H9 (cell line): Measurements from ENCODE around the gene PRKACB. TPM values are rescaled to one million over a fixed set of nuclear protein-coding genes. Genes with fewer than 3 reads are reported as not detected.

Experiments used
- DNase-seq: peaks from one replicate; pipeline ENCODE4 v3.0.0-alpha.2; 2017
- H2AFZ ChIP-seq: one replicate; pipeline ENCODE4 v1.6.1; 2013; ENCODE audit warnings: mild to moderate bottlenecking, low read length, control low read depth, moderate library complexity
- H2AK5ac ChIP-seq: 2 replicates; pipeline ENCODE4 v1.6.1; 2013; ENCODE audit warnings: low read length, control low read depth, mixed read lengths; ENCODE audit not compliant: insufficient read length
- H2BK120ac ChIP-seq: one replicate; pipeline ENCODE4 v1.6.1; 2013; ENCODE audit warnings: low read depth, mild to moderate bottlenecking, low read length, control low read depth, inconsistent platforms; ENCODE audit not compliant: poor library complexity, severe bottlenecking
- H2BK12ac ChIP-seq: 2 replicates; pipeline ENCODE4 v1.6.1; 2013; ENCODE audit warnings: low read length, control low read depth, mixed read lengths, low read depth; ENCODE audit not compliant: insufficient read length
- H2BK15ac ChIP-seq: 2 replicates; pipeline ENCODE4 v1.6.1; 2013; ENCODE audit warnings: low read depth, low read length, control low read depth
- H2BK20ac ChIP-seq: one replicate; pipeline ENCODE4 v1.6.1; 2013; ENCODE audit warnings: low read depth, mild to moderate bottlenecking, low read length, control low read depth, inconsistent platforms; ENCODE audit not compliant: poor library complexity, severe bottlenecking
- H2BK5ac ChIP-seq: 2 replicates; pipeline ENCODE4 v1.6.1; 2013; ENCODE audit warnings: low read length, control low read depth, mixed read lengths; ENCODE audit not compliant: insufficient read length
- H3K14ac ChIP-seq: 2 replicates; pipeline ENCODE4 v1.6.1; 2013; ENCODE audit warnings: low read length, control low read depth; ENCODE audit not compliant: insufficient read depth
- H3K18ac ChIP-seq: 2 replicates; pipeline ENCODE4 v1.6.1; 2013; ENCODE audit warnings: low read depth, mild to moderate bottlenecking, mixed read lengths, low read length, control low read depth; ENCODE audit not compliant: insufficient read length
- H3K23ac ChIP-seq: 2 replicates; pipeline ENCODE4 v1.6.1; 2013; ENCODE audit warnings: low read length, control low read depth, mixed read lengths, low read depth; ENCODE audit not compliant: insufficient read length
- H3K23me2 ChIP-seq: 2 replicates; pipeline ENCODE4 v1.6.1; 2013; ENCODE audit warnings: low read depth, mild to moderate bottlenecking, mixed read lengths, low read length, control low read depth; ENCODE audit not compliant: insufficient read length, poor library complexity, severe bottlenecking
- H3K27ac ChIP-seq: 2 replicates; pipeline ENCODE4 v1.5.1; 2013; ENCODE audit warnings: low read length, control low read depth, mixed read lengths, low read depth; ENCODE audit not compliant: insufficient read length
- H3K27me3 ChIP-seq: 2 replicates; pipeline ENCODE4 v1.6.1; 2013; ENCODE audit warnings: low read length, control low read depth, inconsistent platforms; ENCODE audit not compliant: insufficient read depth
- H3K4ac ChIP-seq: 2 replicates; pipeline ENCODE4 v1.6.1; 2013; ENCODE audit warnings: low read depth, mild to moderate bottlenecking, control low read depth, inconsistent platforms, low read length, moderate library complexity
- H3K4me1 ChIP-seq: 2 replicates; pipeline ENCODE4 v1.6.1; 2013; ENCODE audit warnings: low read length, control low read depth, inconsistent platforms; ENCODE audit not compliant: insufficient read depth
- H3K4me2 ChIP-seq: 2 replicates; pipeline ENCODE4 v1.6.1; 2013; ENCODE audit warnings: low read length, control low read depth, mixed read lengths; ENCODE audit not compliant: insufficient read length, insufficient read depth
- H3K56ac ChIP-seq: 2 replicates; pipeline ENCODE4 v1.6.1; 2013; ENCODE audit warnings: low read depth, mild to moderate bottlenecking, mixed read lengths, low read length, control low read depth; ENCODE audit not compliant: insufficient read length
- H3K79me1 ChIP-seq: 2 replicates; pipeline ENCODE4 v1.6.1; 2013; ENCODE audit warnings: low read depth, mild to moderate bottlenecking, moderate library complexity, low read length, control low read depth, inconsistent platforms; ENCODE audit not compliant: insufficient read depth, poor library complexity, severe bottlenecking
- H3K79me2 ChIP-seq: 2 replicates; pipeline ENCODE4 v1.6.1; 2013; ENCODE audit warnings: low read length, control low read depth, inconsistent platforms; ENCODE audit not compliant: insufficient read depth
- H3K9ac ChIP-seq: 2 replicates; pipeline ENCODE4 v1.6.1; 2013; ENCODE audit warnings: low read length, control low read depth, mixed read lengths; ENCODE audit not compliant: insufficient read length; ENCODE audit errors: extremely low read depth
- H3K9me3 ChIP-seq: one replicate; pipeline ENCODE4 v1.6.1; 2013; ENCODE audit warnings: low read depth, low read length, inconsistent platforms; ENCODE audit not compliant: control insufficient read depth
- H3T11ph ChIP-seq: one replicate; pipeline ENCODE4 v1.6.1; 2013; ENCODE audit warnings: mild to moderate bottlenecking, low read length, control low read depth, inconsistent platforms
- H4K20me1 ChIP-seq: one replicate; pipeline ENCODE4 v1.6.1; 2013; ENCODE audit not compliant: control insufficient read depth, insufficient read length, insufficient read depth
- H4K5ac ChIP-seq: 2 replicates; pipeline ENCODE4 v1.6.1; 2013; ENCODE audit warnings: low read depth, mild to moderate bottlenecking, mixed read lengths, low read length, control low read depth; ENCODE audit not compliant: insufficient read length
- H4K8ac ChIP-seq: replicated peaks from 2 replicates; pipeline ENCODE4 v1.6.1; 2013; ENCODE audit warnings: low read length, control low read depth, mixed read lengths, low read depth; ENCODE audit not compliant: insufficient read length
- H4K91ac ChIP-seq: 2 replicates; pipeline ENCODE4 v1.6.1; 2013; ENCODE audit warnings: low read depth, mild to moderate bottlenecking, moderate library complexity, mixed read lengths, low read length, control low read depth; ENCODE audit not compliant: insufficient read length
- H3K27ac Mint-ChIP-seq, 3 experiments: 2 replicates in 2 of 3; 3 replicates in 1 of 3; pipeline ENCODE4 v1.8.0; 2020 to 2021; ENCODE audit warnings: mixed read lengths in 3 of 3, mild to moderate bottlenecking in 1 of 3, moderate library complexity in 1 of 3
- H3K27me3 Mint-ChIP-seq: 2 replicates; pipeline ENCODE4 v1.8.0; 2021; ENCODE audit warnings: low read depth, mild to moderate bottlenecking, moderate library complexity, mixed read lengths
- H3K36me3 Mint-ChIP-seq, 3 experiments: 2 replicates in 2 of 3; 3 replicates in 1 of 3; pipeline ENCODE4 v1.8.0; 2020 to 2021; ENCODE audit warnings: low read depth in 3 of 3, mixed read lengths in 3 of 3; ENCODE audit not compliant: insufficient read depth in 1 of 3
- H3K4me1 Mint-ChIP-seq, 2 experiments: 2 replicates each; pipeline ENCODE4 v1.8.0; 2020; ENCODE audit warnings: mixed read lengths in 2 of 2
- H3K4me3 Mint-ChIP-seq, 2 experiments: 2 replicates in 1 of 2; 3 replicates in 1 of 2; pipeline ENCODE4 v1.8.0; 2020 to 2021; ENCODE audit warnings: mild to moderate bottlenecking in 2 of 2, mixed read lengths in 2 of 2, moderate library complexity in 1 of 2
- H3K9me3 Mint-ChIP-seq, 2 experiments: 2 replicates in 1 of 2; 3 replicates in 1 of 2; pipeline ENCODE4 v1.8.0; 2020; ENCODE audit warnings: mild to moderate bottlenecking in 2 of 2, mixed read lengths in 2 of 2, moderate library complexity in 1 of 2
- WGBS: extraction: QIAGEN DNeasy Blood & Tissue Kit; methylation state at CpG from one replicate; pipeline ENCODE4 v1.1.7; 2013; ENCODE audit warnings: missing lambda C conversion rate, low lambda C conversion rate, mixed read lengths; ENCODE audit not compliant: insufficient read length; ENCODE audit errors: extremely low coverage; 5-methylcytosine and 5-hydroxymethylcytosine counted together
- total RNA-seq: library from RNA; stranded (reverse); gene quantifications from 2 replicates; pipeline ENCODE4 v1.2.1, GENCODE V29; 2021
- TF ChIP-seq, protein P1 (sequence below): fragments of 200-600 bp; sonication (generic); conservative IDR thresholded peaks from 3 replicates; pipeline ENCODE4 v1.8.0; 2021; ENCODE audit warnings: antibody characterized with exemption, mild to moderate bottlenecking

Gene PRKACB
- total RNA-seq, 1 experiment from 2014 or later = 20.7 TPM

DNA sequence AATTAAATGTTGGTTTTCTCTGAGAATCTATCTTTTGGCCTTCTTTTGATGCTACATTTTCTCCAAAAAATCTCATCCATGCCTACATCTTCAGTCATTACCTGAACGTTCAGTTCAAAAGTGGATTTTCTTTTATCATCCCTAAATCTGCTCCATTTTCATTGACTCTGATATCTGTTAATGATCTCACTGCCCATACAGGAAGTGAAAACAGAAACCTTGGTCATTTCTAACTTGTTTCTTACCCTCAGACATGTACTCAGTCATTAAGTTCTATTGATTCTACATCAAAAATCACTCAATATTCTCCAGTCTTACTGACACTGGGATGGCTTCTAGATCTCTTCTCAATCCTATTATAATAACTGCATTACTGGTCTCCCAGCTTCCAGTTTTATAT is 22.7 kb downstream of the PRKACB start:
- no peak overlapping the region for H3K56ac ChIP-seq
- no peak overlapping the region for H4K5ac ChIP-seq
- no peak overlapping the region for H2BK12ac ChIP-seq
- no peak overlapping the region for H2AK5ac ChIP-seq
- no peak overlapping the region for H2BK20ac ChIP-seq
- no peak overlapping the region for H4K8ac ChIP-seq
- no peak overlapping the region for H3K4ac ChIP-seq
- peaks cover 2 to 4% of the 10 kb centered on the region in 2 experiments; a peak in 1 of 4 replicates for H3K4me1 Mint-ChIP-seq
- H3K27ac ChIP-seq = no peak overlapping the region
- no CpG with 5 or more reads among the region's 1 CpG for WGBS
- no peaks in the 10 kb centered on the region for H3K23me2 ChIP-seq
- H3K27me3 Mint-ChIP-seq = no peaks in the 10 kb centered on the region
- no peak overlapping the region for H3T11ph ChIP-seq
- H2BK15ac ChIP-seq = no peak overlapping the region
- no peaks in the 10 kb centered on the region for H3K79me1 ChIP-seq
- H4K20me1 ChIP-seq = no peaks in the 10 kb centered on the region
- peaks cover 0 to 4% of the 10 kb centered on the region in 2 experiments; a peak in 2 of 5 replicates for H3K9me3 Mint-ChIP-seq
- H3K4me1 ChIP-seq = no peaks in the 10 kb centered on the region
- H3K36me3 Mint-ChIP-seq = peaks cover 0 to 6% (median 2%) of the 10 kb centered on the region in 3 experiments; a peak in 4 of 7 replicates
- no peaks in the 10 kb centered on the region for H3K79me2 ChIP-seq
- no peak overlapping the region for H2BK120ac ChIP-seq
- H3K4me3 Mint-ChIP-seq = no peak overlapping the region
- H3K4me2 ChIP-seq = no peak overlapping the region
- TF ChIP-seq, protein P1, sequence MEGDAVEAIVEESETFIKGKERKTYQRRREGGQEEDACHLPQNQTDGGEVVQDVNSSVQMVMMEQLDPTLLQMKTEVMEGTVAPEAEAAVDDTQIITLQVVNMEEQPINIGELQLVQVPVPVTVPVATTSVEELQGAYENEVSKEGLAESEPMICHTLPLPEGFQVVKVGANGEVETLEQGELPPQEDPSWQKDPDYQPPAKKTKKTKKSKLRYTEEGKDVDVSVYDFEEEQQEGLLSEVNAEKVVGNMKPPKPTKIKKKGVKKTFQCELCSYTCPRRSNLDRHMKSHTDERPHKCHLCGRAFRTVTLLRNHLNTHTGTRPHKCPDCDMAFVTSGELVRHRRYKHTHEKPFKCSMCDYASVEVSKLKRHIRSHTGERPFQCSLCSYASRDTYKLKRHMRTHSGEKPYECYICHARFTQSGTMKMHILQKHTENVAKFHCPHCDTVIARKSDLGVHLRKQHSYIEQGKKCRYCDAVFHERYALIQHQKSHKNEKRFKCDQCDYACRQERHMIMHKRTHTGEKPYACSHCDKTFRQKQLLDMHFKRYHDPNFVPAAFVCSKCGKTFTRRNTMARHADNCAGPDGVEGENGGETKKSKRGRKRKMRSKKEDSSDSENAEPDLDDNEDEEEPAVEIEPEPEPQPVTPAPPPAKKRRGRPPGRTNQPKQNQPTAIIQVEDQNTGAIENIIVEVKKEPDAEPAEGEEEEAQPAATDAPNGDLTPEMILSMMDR = no peak
- no peaks in the 10 kb centered on the region for H3K27me3 ChIP-seq
- no peaks in the 10 kb centered on the region for H3K9me3 ChIP-seq
- H3K9ac ChIP-seq = no peak overlapping the region
- H2AFZ ChIP-seq = no peak overlapping the region
- H4K91ac ChIP-seq = no peak overlapping the region
- no peak overlapping the region for H3K27ac Mint-ChIP-seq
- DNase-seq = no peak
- H3K23ac ChIP-seq = no peak overlapping the region
- H2BK5ac ChIP-seq = no peak overlapping the region
- H3K14ac ChIP-seq = no peak overlapping the region
- no peak overlapping the region for H3K18ac ChIP-seq
